AG04450 (cell line): Measurements from ENCODE around the gene POLDIP3. TPM values are rescaled to one million over a fixed set of nuclear protein-coding genes. Genes with fewer than 3 reads are reported as not detected.

Experiments
- polyA plus RNA-seq: library from polyadenylated mRNA; depleted of rRNA; stranded (reverse); fragments of >200 nt; gene quantifications from 2 replicates; pipeline ENCODE4 v1.2.3, GENCODE V29; 2011; rRNA removed
- small RNA-seq: library from RNA; depleted of rRNA; stranded (forward); fragments of <200 nt; gene quantifications from one replicate; pipeline ENCODE3, GENCODE V24; 2012; ENCODE audit warnings: low read depth; ENCODE audit not compliant: insufficient read length

Gene POLDIP3
- polyA plus RNA-seq, 1 experiment = 50.6 TPM

Small RNAs within 50 kb of the gene (small RNA-seq; reads per million reads assigned to genes)
- gene RN7SKP80 (not detected), gene RNU6-513P (not detected)

Other genes with a start within 250 kb of the POLDIP3 start
- gene NFAM1, start 182.5 kb downstream of the POLDIP3 start, polyA plus RNA-seq = not detected in 2 replicates
- gene RRP7A, start 95.1 kb downstream of the POLDIP3 start, polyA plus RNA-seq = 17.4 and 21.8 TPM in 2 replicates
- 6.6 and 9.0 TPM in 2 replicates for gene SERHL2, start 60.9 kb downstream of the POLDIP3 start, polyA plus RNA-seq
- gene ATP5MGL, start 25.7 kb upstream of the POLDIP3 start, polyA plus RNA-seq = 0.15 TPM in 1 of 2 replicates, not detected in the other
- 110 and 151 TPM in 2 replicates for gene CYB5R3, start 34.5 kb upstream of the POLDIP3 start, polyA plus RNA-seq
- 1.8 and 2.7 TPM in 2 replicates for gene A4GALT, start 106.0 kb upstream of the POLDIP3 start, polyA plus RNA-seq
- 54.2 and 69.4 TPM in 2 replicates for gene ARFGAP3, start 242.4 kb upstream of the POLDIP3 start, polyA plus RNA-seq